Activated naive CD8-positive, alpha-beta T cell (primary cell): Measurements from ENCODE around the gene OR14C36.
"Not testable (repeated sequence)": the region's sequence is repeated elsewhere in the genome, so short reads cannot be mapped to it uniquely, and the experiment has no call there.

ENCODE experiments used
- H3K27ac Mint-ChIP-seq: one replicate; pipeline ENCODE4 v1.8.0; 2021; ENCODE audit warnings: mixed read lengths
- H3K27me3 Mint-ChIP-seq: one replicate; pipeline ENCODE4 v1.8.0; 2021; ENCODE audit warnings: mixed read lengths
- H3K36me3 Mint-ChIP-seq: one replicate; pipeline ENCODE4 v1.8.0; 2021; ENCODE audit warnings: mixed read lengths
- H3K4me1 Mint-ChIP-seq: one replicate; pipeline ENCODE4 v1.8.0; 2021; ENCODE audit warnings: low read depth, mixed read lengths
- H3K4me3 Mint-ChIP-seq: one replicate; pipeline ENCODE4 v1.8.0; 2021; ENCODE audit warnings: mild to moderate bottlenecking, mixed read lengths
- H3K9me3 Mint-ChIP-seq: one replicate; pipeline ENCODE4 v1.8.0; 2021; ENCODE audit warnings: low read depth, mixed read lengths

The OR14C36 gene

GRCh38 chr1:248348475-248348874, at the start of gene OR14C36:
Gene OR14C36, plus strand, starts transcription at chr1:248348775. Its CDS starts 0 bp downstream, at chr1:248348775.
- H3K4me3 Mint-ChIP-seq: no peak within 1 kb of the TSS
- no peak within 1 kb of the TSS for H3K27ac Mint-ChIP-seq
- peaks cover 17% of the 10 kb centered on the region for H3K27me3 Mint-ChIP-seq
- H3K4me1 Mint-ChIP-seq: no peaks in the 10 kb centered on the region
- H3K36me3 Mint-ChIP-seq: no peaks in the 10 kb centered on the region
- no peaks in the 10 kb centered on the region for H3K9me3 Mint-ChIP-seq

- H3K4me1 Mint-ChIP-seq: no peaks in the 10 kb centered on the region
- no peaks in the 10 kb centered on the region for H3K9me3 Mint-ChIP-seq
- H3K27me3 Mint-ChIP-seq: peaks cover 3% of the 10 kb centered on the region
- H3K36me3 Mint-ChIP-seq: no peaks in the 10 kb centered on the region
- H3K4me3 Mint-ChIP-seq: no peak within 1 kb of the TSS
- no peak within 1 kb of the TSS for H3K27ac Mint-ChIP-seq
These were observed 45.3 kb upstream of the OR14C36 start, which contains the start of gene OR2T12 for GRCh38 chr1:248303324-248303723. Gene OR2T12, minus strand, starts transcription at chr1:248303424. Its CDS starts 7,846 bp downstream, at chr1:248295578.

- not testable (repeated sequence) for H3K27me3 Mint-ChIP-seq, H3K4me1 Mint-ChIP-seq, H3K4me3 Mint-ChIP-seq, H3K9me3 Mint-ChIP-seq, H3K36me3 Mint-ChIP-seq, H3K27ac Mint-ChIP-seq
These were observed 42.9 kb upstream of the OR14C36 start for GRCh38 chr1:248305672-248306071.

GRCh38 chr1:248306103-248306502, 42.5 kb upstream of the OR14C36 start:
- H3K36me3 Mint-ChIP-seq: no peaks in the 10 kb centered on the region
- H3K27ac Mint-ChIP-seq: no peak overlapping the region
- H3K4me3 Mint-ChIP-seq: no peak overlapping the region
- no peaks in the 10 kb centered on the region for H3K4me1 Mint-ChIP-seq
- peaks cover 6% of the 10 kb centered on the region for H3K27me3 Mint-ChIP-seq
- H3K9me3 Mint-ChIP-seq: no peaks in the 10 kb centered on the region

GRCh38 chr1:248306740-248307139, 41.8 kb upstream of the OR14C36 start:
- H3K27ac Mint-ChIP-seq, H3K36me3 Mint-ChIP-seq, H3K4me1 Mint-ChIP-seq, H3K27me3 Mint-ChIP-seq, H3K4me3 Mint-ChIP-seq, H3K9me3 Mint-ChIP-seq: not testable (repeated sequence)

- Mint-ChIP-seq H3K27ac (no peak overlapping the region), H3K36me3 (peaks cover 8% of the 10 kb centered on the region), H3K4me3 (no peak overlapping the region), H3K9me3 (peaks cover 15% of the 10 kb centered on the region), H3K27me3 (peaks cover 29% of the 10 kb centered on the region), H3K4me1 (no peaks in the 10 kb centered on the region)
These were observed 31.8 kb upstream of the OR14C36 start for GRCh38 chr1:248316796-248317195.

GRCh38 chr1:248324468-248324867, 24.1 kb upstream of the OR14C36 start, which contains the start of gene OR2M7:
Gene OR2M7, minus strand, starts transcription at chr1:248324568. Its CDS starts 0 bp downstream, at chr1:248324568.
- peaks cover 6% of the 10 kb centered on the region for H3K9me3 Mint-ChIP-seq
- H3K27me3 Mint-ChIP-seq: peaks cover 13% of the 10 kb centered on the region
- no peak within 1 kb of the TSS for H3K4me3 Mint-ChIP-seq
- H3K4me1 Mint-ChIP-seq: no peaks in the 10 kb centered on the region
- no peaks in the 10 kb centered on the region for H3K36me3 Mint-ChIP-seq
- no peak within 1 kb of the TSS for H3K27ac Mint-ChIP-seq

- Mint-ChIP-seq H3K27ac (no peak overlapping the region), H3K9me3 (no peaks in the 10 kb centered on the region), H3K36me3 (no peaks in the 10 kb centered on the region), H3K4me1 (no peaks in the 10 kb centered on the region), H3K4me3 (no peak overlapping the region), H3K27me3 (peaks cover 6% of the 10 kb centered on the region)
These were observed 5.1 kb upstream of the OR14C36 start for GRCh38 chr1:248343451-248343850.

- Mint-ChIP-seq H3K36me3 (no peaks in the 10 kb centered on the region), H3K27me3 (peaks cover 6% of the 10 kb centered on the region), H3K9me3 (no peaks in the 10 kb centered on the region), H3K4me3 (no peak overlapping the region), H3K27ac (no peak overlapping the region), H3K4me1 (no peaks in the 10 kb centered on the region)
These were observed 10.8 kb downstream of the OR14C36 start for GRCh38 chr1:248359415-248359814.

- H3K4me3 Mint-ChIP-seq: no peak within 1 kb of the TSS
- H3K27ac Mint-ChIP-seq: no peak within 1 kb of the TSS
- peaks cover 6% of the 10 kb centered on the region for H3K27me3 Mint-ChIP-seq
- H3K9me3 Mint-ChIP-seq: no peaks in the 10 kb centered on the region
- no peaks in the 10 kb centered on the region for H3K4me1 Mint-ChIP-seq
- H3K36me3 Mint-ChIP-seq: no peaks in the 10 kb centered on the region
These were observed 12.6 kb downstream of the OR14C36 start, which contains the start of gene OR2T4 for GRCh38 chr1:248361121-248361715. Gene OR2T4, plus strand, starts transcription at chr1:248361665. Its CDS starts 0 bp downstream, at chr1:248361665.

GRCh38 chr1:248366609-248367008, 18.0 kb downstream of the OR14C36 start:
- Mint-ChIP-seq H3K36me3 (no peaks in the 10 kb centered on the region), H3K4me3 (no peak overlapping the region), H3K27ac (no peak overlapping the region), H3K9me3 (no peaks in the 10 kb centered on the region), H3K4me1 (no peaks in the 10 kb centered on the region), H3K27me3 (peaks cover 8% of the 10 kb centered on the region)

GRCh38 chr1:248372394-248372793, 23.8 kb downstream of the OR14C36 start:
- Mint-ChIP-seq H3K27ac (peak overlapping the region; percentile 11), H3K27me3 (peaks cover 1% of the 10 kb centered on the region), H3K36me3 (peaks cover 2% of the 10 kb centered on the region), H3K9me3 (no peaks in the 10 kb centered on the region), H3K4me1 (peaks cover 12% of the 10 kb centered on the region), H3K4me3 (no peak overlapping the region)

- H3K4me1 Mint-ChIP-seq: peaks cover 12% of the 10 kb centered on the region
- no peak overlapping the region for H3K27ac Mint-ChIP-seq
- H3K36me3 Mint-ChIP-seq: peaks cover 2% of the 10 kb centered on the region
- H3K4me3 Mint-ChIP-seq: no peak overlapping the region
- peaks cover 1% of the 10 kb centered on the region for H3K27me3 Mint-ChIP-seq
- H3K9me3 Mint-ChIP-seq: no peaks in the 10 kb centered on the region
These were observed 25.2 kb downstream of the OR14C36 start for GRCh38 chr1:248373761-248374160.

GRCh38 chr1:248375446-248375845, 26.9 kb downstream of the OR14C36 start, which contains the start of gene OR2T6:
Gene OR2T6, plus strand, starts transcription at chr1:248375746. Its CDS starts 11,863 bp downstream, at chr1:248387609.
- peaks cover 12% of the 10 kb centered on the region for H3K4me1 Mint-ChIP-seq
- H3K4me3 Mint-ChIP-seq: no peak within 1 kb of the TSS
- H3K36me3 Mint-ChIP-seq: peaks cover 2% of the 10 kb centered on the region
- H3K9me3 Mint-ChIP-seq: no peaks in the 10 kb centered on the region
- peaks cover 3% of the 10 kb centered on the region for H3K27me3 Mint-ChIP-seq
- H3K27ac Mint-ChIP-seq: no peak within 1 kb of the TSS

- H3K36me3 Mint-ChIP-seq: peaks cover 1% of the 10 kb centered on the region
- no peak overlapping the region for H3K27ac Mint-ChIP-seq
- no peaks in the 10 kb centered on the region for H3K9me3 Mint-ChIP-seq
- peaks cover 10% of the 10 kb centered on the region for H3K4me1 Mint-ChIP-seq
- H3K27me3 Mint-ChIP-seq: peaks cover 3% of the 10 kb centered on the region
- no peak overlapping the region for H3K4me3 Mint-ChIP-seq
These were observed 28.3 kb downstream of the OR14C36 start for GRCh38 chr1:248376916-248377315.

GRCh38 chr1:248380854-248381253, 32.3 kb downstream of the OR14C36 start:
- Mint-ChIP-seq H3K4me3 (no peak overlapping the region), H3K27ac (no peak overlapping the region), H3K9me3 (no peaks in the 10 kb centered on the region), H3K36me3 (no peaks in the 10 kb centered on the region), H3K27me3 (peaks cover 3% of the 10 kb centered on the region), H3K4me1 (no peaks in the 10 kb centered on the region)
